GM18505 (cell line): Measurements from ENCODE around the gene PELI2.

Source experiments
- ATAC-seq: cut with Tn5 transposase; IDR thresholded peaks from one replicate; pipeline ENCODE4 v1.9.1; 2021; ENCODE audit not compliant: unreplicated experiment
- POLR2A ChIP-seq: IDR thresholded peaks from 4 replicates; pipeline ENCODE4 v1.6.1; 2011; ENCODE audit warnings: borderline replicate concordance; ENCODE audit not compliant: insufficient read depth, insufficient read length; ENCODE audit errors: extremely low read depth

The PELI2 gene

DNA sequence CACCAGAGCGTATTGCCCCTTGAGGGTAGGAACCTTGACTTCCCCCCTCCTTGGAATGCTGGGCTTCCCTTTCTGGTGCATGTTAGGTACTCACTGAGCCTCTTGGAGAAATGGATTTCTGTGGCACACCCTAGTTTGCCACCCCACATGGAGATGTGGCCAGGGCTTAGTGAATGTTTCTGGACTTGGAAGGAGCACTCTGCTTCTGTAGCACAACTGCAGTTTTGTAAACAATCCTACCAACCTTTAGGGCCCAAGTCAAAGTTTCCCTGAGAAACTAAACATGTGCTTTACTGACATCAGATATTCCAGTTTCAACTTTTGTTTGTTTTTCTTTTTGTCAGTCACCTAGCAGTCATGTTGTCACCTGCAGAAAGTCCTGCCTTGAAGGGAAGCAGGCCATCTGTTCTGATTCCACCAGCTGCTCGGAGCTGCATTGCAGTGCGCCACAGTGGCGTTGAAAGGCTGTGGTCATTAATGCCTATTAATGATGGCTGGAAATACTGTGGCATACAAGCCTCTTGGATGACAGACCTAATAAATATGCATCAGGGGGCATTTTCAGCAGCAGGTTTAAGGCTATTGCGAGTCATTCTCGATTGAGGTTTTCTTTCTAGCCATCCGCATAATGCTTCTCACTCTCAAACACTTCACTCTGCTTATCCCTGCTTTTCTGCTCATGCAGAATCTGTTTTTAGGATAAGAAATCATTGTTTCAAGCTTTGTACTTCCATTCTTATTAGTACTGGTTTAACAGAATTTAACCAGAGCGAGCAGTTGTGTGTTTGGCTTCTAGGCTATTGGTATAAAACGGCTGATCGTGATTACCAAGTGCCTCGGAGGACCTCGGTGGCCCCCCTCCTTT lies 7.8 kb downstream of the PELI2 start:
- TF ChIP-seq POLR2A = no peak
- no peak for ATAC-seq

DNA sequence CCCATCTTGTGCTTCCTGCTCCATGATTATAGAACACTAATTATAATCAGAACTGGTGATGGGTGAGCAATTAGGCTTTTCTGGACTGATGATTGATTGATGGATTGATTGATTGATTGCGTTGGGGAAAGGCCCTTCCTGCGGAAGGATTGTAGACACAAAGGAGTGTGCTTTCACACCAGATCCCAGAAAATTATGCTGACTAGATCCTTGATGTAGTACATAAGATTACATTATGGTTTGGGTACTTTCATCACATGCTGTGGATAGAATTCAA lies 8.4 kb downstream of the PELI2 start:
- no peak for ATAC-seq
- TF ChIP-seq POLR2A = no peak

DNA sequence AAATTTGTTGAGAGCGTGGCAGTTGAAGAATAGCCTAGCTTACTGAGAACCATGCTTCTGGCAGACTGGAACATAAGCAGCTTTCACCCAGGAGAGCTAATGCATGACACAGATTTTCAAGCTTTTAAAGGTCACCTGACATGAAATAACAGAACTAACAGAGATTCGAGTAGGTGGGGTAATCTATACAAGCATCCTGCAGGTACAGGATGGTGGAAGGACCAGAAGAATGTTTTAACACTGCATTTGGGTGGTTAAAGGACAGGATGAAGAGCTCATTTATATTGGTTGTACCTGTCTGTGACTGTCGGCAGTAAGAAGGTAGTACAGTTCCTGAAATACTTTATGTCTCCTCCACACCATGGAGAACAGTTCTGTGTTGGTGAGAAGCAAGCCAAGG lies 8.9 kb downstream of the PELI2 start:
- ATAC-seq = no peak
- no peak for TF ChIP-seq POLR2A

DNA sequence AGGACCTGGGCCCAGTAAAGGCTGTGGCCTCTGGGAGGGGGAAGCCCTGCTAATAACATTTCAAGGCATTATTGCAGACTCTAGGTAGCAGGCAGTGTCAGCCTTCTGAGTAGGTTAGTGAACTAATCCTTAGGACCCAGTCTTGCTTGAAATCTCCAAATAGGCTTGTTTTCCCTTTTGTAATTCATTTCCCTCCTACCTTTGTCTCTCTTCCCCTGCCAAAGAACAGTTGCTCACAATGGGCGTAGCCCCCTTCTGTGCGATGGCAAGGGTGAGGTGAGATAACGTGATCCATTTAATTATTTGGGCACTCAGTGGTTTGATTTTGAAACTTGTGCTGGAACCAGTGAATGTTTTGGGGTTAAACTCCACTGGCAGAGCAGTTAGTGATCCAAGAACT lies 10.9 kb downstream of the PELI2 start:
- TF ChIP-seq POLR2A = no peak
- no peak for ATAC-seq

DNA sequence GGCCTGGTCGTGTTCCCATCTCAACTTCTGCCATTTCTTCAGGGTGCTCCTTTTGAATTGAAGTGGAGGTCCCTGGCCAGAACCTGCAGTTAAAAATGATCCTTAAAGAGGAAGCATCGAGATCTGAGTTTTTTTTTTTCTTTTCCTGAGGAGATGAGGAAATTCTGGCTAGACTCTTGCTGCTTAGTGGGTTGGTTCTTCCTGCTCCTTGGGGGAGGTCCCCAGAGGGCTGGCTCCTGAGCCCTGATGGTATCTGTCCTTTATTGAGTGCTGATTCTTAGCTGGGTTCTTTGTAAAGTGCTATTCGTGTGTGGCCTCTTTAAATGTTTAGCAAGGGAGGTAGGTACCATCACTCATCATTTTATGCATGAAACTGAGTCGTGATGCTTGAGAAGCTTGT lies 11.7 kb downstream of the PELI2 start:
- TF ChIP-seq POLR2A = no peak
- no peak for ATAC-seq

DNA sequence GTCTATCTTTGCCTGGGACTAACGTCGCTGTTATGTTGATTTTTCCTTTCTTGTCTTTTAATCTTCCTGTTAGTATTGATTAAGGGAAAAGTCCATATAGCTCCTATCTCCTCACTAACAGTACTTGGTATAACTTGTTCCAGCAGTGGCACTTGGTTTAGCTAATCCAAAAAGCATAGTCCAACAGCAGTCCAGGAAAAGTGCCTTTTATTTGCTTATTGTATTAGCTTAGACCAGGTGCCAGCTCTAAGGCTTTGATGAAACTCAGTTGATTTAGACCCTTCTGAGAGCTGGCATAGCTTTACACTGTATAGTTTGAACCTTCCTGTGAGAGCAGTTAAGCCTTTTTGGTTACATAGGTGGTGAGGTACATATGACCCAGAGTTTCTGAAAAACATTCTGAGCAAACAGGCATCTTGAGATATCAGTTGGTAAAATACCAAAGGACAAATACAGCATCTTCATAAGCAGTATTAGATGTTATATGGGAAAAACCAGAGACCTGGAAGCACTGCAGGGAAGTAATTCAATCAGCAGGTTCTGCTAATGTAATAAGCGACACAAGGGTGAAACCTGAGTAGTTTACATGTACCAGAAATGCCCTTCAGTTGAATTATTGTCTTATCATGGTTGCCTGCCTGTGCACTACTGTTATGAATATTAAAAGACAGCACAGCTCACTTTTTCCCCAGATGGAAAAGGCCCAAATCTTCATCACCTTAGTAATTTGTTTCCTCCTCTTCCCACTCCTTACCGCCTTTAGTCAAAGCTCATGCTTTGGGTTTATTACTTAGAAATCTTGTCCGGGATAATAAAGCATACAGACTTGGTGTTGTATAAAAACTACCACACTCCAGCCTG lies 13.0 kb downstream of the PELI2 start:
- no peak for ATAC-seq
- no peak for TF ChIP-seq POLR2A

DNA sequence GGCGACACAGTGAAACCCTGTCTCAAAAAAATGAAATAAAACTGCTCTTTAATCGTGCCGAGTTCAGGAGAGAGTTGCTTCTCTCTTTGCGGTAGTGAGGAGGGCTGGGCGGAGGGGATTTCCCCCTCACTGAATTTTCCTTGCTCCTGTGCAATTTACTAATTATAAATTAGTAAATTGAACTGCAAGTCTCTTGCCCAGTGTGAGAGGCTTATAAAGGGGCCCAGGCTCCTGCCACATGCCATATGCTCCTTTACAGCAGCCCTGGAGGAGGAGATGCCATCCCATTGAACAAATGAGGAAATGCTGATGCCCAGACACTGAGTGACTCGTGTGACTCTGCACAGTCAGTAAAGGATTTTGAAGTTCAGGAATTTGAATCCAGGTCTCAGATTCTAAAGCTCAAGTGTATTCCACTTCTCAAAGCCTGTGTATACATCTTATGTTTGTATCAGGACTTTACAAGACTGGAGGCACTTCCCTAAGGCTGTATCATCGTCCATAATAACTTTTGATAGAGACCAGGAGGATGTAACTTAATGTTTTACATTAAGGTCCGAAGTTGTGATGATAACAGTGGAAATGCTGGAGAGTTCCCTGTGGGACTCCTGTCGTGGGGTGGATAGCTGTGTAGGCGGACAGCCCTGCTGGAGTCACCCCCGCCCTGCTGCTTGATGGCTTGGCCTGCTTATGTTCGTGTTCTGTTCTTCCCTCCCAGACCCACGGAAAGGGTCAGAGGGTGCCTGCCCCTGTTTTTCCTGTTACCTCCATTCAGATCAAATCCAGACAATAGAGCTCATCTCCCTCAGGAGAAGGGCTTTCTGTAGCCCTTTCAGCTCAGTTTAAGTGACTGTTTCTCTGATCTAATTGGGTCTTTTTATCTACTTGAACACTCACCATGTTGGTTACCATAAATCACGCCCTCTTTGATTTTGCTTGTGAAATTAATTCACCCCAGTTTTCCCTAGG lies 13.9 kb downstream of the PELI2 start:
- TF ChIP-seq POLR2A = no peak
- no peak for ATAC-seq

DNA sequence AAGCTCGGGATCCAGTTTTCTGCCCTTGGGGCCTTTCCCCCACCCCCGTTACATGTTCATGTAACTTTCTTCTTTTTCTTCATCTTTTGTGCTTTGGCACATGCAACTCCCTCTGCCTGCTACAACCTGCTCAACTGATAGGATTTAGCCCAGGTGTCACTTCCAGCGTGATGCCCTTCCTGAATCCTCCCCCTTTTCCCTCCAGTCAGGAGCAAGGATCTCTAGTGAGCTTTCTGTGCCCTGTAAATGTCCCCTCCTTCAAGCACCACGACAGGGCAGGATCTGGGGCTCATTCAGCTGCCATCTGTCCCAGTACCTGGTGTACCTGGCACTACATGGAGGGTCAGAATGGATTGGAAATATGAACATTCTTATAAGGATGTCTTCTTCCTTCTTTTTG lies 15.3 kb downstream of the PELI2 start:
- TF ChIP-seq POLR2A = no peak
- no peak for ATAC-seq

DNA sequence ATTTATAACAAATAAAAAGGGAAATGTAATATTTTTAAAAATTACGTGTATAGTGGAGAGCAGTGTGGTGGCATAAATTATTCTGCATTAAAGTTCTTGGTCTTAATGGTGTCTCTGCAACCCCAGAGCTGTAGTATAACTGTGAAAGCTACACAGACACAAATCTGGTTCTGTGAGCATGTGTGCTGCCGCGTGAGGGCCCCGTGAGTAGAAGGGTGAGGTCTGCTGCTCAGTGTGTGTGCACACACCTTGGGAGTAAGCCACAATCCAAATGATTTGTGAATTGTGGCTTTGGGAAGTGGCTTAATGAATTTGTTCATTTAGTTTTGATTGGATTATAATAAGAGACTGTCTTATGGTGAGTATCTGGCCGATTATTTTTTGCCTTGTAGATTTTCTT lies 16.8 kb downstream of the PELI2 start:
- ATAC-seq = no peak
- no peak for TF ChIP-seq POLR2A

DNA sequence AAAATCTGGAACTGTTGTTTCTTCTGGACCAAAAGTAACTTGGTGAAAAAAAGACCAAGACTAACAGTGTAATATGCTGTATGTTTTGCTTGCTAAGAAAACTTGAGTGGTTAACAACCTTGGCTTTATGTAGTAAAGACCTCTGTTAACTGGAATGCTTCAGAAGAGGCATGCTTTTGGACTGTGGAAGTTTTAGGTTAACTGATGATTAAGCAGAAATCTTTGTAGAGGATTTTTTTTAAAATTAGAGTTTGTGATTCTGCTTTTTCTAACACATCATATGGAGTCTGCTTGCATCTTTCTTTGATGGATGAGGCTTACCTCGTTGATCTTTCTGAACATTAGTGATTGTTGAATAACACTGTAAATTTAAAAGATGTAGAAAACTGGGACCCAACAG lies 17.5 kb downstream of the PELI2 start:
- no peak for TF ChIP-seq POLR2A
- no peak for ATAC-seq

DNA sequence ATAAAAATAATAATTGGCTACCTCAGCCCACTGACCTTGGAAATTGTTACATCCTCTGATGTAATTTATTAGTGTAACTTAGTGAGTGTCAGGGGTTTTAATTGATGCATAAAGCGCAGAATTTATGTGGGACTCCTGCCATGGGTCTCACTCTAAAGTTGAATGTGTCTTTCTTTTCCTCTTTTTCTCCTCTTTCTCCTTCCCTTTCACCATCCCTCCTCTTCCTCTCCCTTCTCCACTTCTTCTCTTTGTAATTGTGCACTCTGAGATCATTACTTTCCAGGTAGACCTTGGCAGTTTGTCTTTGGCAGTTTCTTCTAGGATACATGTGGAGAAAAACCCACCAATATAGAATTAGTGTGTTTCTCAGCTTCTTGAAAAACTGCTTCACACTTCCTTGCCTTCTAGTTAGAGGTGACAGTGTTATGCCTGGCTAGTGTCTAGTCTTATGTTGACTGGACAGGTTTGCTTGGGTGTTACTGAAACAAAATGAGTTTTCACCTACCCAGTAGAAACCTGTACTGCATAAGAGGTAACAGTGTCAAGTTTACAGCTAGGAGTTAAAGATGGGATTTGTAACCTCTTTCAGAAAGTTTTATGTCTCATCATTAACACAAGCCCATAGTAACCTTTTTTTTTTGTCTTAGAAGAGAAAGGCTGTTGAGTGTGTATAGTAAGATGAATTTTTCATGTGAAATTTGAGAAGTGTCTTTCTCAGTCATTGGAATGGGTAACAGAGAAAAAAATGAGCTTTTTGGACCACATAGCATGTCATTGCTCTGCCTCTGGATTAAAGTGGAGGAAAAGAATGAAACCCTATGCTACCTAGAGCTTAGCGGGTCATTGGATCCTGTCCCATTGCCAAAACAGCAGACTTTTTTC lies 18.6 kb downstream of the PELI2 start:
- no peak for ATAC-seq
- TF ChIP-seq POLR2A = no peak

DNA sequence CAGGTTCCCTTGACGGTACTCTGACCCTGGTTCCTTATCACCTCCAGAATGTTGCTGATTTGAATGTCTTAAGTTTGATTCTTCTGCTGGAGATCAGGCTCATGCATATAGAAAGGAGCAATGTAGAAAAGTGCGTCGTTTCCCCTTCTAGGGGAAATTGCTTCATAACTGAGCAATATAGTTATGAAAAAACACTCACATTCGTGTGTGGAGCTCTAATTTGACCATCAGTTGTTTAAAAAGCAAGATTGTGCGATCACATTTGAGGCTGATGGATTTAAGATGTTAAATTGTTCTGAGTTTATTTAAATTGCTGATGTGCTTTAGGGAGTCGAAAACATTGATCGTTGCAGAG lies 19.2 kb downstream of the PELI2 start:
- ATAC-seq = no peak
- no peak for TF ChIP-seq POLR2A

DNA sequence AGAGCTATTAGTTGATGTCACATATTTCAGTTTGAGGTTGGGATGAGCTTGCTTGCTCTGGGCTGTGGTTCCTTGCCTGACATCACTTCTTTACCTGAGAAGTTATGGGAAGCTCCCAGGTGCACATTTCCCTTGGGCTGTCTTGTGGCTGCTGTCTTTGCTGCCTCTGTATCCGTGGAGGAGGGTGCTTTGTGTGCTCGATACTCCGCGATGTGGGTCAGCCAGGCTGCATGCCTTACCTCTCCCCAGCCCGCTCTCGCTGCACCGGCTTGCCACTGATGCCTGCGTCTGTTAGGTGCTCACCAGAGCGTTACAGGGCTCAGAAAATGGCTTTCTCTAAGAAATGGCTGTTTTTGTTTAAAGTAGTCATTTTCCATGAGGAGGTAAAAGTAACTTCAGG lies 19.6 kb downstream of the PELI2 start:
- no peak for TF ChIP-seq POLR2A
- no peak for ATAC-seq

DNA sequence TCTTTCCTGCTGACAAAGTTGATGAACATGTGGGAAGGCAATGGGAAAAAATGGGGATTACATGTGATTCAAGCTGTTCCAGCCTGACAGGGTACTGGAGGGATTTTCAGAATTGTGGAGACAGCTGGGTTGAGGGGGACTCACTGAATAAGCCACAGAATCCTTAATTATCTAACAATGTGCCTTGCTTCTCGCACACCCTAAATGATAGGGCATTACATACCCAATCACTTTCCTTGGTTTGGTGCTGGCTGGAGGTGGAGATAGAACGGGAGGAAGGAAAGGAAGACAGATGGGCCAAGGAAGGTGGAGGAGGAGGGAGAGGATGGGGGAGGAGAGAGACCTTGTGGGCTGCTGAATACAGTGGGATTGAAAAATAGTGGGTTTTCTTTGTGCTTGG lies 20.7 kb downstream of the PELI2 start:
- no peak for TF ChIP-seq POLR2A
- no peak for ATAC-seq
